Right forelimb (tissue), 1 donor: Measurements from ENCODE around the gene RFX1.

ENCODE experiments used
- DNase-seq: peaks from one replicate; pipeline ENCODE4 v3.0.0-alpha.2; 2018

Gene RFX1

DNA sequence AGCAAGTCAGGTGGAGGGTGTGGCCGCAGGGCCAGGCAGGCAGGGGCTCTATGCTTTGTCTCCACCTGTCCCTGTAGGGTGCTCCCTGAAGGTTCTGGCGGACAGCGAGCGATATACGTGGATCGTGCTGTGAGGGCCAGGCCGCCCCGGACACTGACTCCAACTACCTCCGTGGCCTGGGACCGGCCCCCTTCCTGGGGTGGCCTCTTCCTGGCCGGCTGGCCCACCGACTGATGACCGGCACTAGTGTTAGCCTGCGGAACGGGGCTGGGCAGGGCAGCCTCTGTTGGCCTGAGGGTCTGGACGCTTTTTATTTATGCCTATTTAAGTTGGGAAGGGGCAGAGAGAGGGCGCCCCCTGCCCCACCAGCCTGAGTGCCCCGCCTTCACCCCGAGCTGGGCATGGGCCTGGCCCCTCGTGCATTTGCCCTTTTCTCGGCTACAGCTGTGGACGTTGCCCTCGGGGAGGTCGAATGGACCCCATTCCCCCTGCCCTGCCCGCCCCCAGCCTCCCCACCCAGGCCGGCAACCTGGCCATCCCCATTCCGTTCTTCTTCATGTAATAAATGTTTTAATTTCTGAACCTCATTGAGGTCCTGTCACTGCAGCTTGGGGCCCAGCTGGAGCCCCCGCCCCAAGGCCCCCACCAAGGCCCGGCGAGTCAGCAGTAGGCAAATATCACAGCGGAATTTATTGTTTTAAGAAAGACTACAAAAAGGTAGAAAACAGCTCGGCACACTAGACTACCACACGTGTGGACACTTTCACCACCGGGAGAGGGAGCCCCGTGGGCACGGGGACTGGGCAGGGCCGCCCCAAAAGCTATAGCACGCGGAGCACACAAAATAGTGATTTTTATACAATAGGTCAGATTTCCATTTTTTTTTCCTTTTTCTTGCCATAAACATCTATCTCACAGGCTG lies 45.0 kb downstream of the RFX1 start:
- no peak for DNase-seq

DNA sequence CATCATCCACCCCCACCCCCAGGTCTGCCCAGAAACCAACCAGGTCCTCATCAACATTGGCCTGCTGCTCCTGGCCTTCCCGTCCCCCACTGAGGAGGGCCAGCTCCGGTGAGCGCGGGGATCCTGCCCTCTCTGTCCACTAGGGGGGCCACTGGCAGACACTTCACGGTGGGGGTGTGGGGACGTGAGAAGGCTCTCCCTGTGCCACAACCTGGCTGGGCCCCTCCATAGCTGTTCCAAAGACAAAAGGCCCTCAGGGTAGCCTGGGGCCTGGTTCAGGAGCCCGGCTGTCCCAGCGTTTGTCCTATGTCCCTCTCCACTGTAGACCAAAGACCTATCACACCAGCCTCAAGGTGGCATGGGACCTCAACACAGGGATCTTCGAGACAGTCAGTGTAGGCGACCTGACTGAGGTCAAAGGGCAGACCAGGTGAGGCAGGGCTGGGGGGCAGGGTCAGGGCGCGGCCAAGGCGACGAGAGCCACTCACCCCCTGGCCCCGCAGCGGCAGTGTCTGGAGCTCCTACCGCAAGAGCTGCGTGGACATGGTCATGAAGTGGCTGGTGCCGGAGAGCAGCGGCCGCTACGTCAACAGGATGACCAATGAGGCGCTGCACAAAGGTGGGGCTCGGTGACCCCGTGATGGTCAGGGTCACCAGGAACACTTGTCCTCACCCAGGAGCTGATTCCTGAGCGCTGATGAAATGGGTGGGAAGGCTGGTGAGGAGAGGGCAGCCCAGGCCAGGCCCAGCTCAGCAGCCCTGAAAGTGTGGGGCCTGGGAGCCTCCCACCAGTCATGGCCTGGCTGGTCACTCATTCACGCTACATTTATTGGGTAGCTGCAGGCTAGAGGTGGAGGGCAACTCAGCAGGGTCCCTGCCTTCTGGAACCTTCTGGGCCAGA lies 45.9 kb downstream of the RFX1 start:
- no peak for DNase-seq

GRCh38 chr19:13959141-13959961 lies 46.8 kb downstream of the RFX1 start:
- DNase-seq = no peak

GRCh38 chr19:13958043-13958442 lies 48.1 kb downstream of the RFX1 start:
- DNase-seq = no peak

- DNase-seq = no peak
Observed at GRCh38 chr19:13957051-13957450, 49.1 kb downstream of the RFX1 start.

- no peak for DNase-seq
Observed at GRCh38 chr19:13956365-13956744, 49.8 kb downstream of the RFX1 start.

DNA sequence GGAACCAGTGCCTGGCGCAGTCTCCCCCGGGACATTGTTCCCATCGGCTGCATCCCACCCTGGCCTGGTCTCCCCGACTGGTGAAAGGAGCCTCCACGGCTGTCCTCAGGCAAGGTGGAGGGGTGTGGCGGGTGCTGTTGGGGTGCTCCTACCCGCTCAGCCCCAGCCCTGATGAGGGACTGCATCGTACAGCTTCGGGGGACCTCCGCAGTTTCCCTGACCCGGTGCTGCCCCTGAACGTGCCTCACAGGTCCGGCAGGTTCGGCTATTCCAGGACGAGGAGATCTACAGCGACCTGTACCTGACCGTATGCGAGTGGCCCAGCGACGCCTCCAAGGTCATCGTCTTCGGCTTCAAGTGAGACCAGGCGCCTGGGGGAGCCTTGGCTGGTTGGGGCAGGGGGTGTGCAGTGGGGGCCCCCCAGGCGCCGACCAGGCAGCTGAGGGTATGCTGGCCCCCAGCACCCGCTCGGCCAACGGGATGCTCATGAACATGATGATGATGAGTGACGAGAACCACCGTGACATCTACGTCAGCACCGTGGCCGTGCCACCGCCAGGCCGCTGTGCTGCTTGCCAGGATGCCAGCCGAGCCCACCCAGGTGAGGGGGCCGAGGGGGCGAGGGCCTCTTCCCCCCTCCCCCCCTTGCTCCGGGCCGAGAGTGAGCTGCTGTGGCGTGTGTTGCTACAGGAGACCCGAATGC lies 50.3 kb downstream of the RFX1 start:
- DNase-seq = no peak

GRCh38 chr19:13954185-13954584 lies 51.9 kb downstream of the RFX1 start:
- no peak for DNase-seq

DNA sequence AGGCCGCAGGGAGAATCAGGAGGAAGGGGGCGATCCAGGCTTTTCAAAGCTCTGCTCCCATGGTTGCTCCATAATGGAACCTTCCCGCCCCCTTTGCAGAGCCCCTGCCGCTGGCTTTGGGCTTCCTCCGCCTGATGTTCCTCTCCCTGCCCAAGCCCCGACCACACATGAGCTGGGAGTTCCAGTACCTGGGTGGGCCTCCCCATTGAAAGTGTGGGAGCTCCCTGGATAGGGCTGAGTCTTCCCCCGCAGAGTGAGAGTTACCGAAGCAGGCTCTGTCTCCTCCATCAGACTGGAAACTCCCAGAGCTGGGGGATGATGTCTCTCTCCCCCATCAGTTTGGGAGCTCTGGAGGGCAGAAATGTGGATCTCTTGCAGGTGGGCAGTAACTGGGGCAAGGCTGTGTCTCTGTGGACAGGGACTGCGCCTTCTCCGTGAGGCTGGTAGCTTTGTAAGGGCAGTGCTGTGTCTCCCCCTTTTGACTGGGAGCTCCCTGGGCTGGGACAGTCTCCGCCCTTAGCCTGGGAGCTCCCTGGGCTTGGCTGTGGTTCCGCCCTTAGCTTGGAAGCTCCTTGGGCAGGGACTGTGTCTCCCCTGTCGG lies 53.1 kb downstream of the RFX1 start:
- DNase-seq = no peak

GRCh38 chr19:13952154-13952930 lies 53.8 kb downstream of the RFX1 start, which contains the start of gene DCAF15:
Gene DCAF15 (plus strand): TSS chr19:13952509. CDS start chr19:13952513, 4 bp downstream.
- peak; percentile 99 for DNase-seq

- DNase-seq = no peak
Observed at GRCh38 chr19:13951799-13952153, 54.3 kb downstream of the RFX1 start.

- DNase-seq = no peak
Observed at GRCh38 chr19:13951043-13951442, 55.1 kb downstream of the RFX1 start.

DNA sequence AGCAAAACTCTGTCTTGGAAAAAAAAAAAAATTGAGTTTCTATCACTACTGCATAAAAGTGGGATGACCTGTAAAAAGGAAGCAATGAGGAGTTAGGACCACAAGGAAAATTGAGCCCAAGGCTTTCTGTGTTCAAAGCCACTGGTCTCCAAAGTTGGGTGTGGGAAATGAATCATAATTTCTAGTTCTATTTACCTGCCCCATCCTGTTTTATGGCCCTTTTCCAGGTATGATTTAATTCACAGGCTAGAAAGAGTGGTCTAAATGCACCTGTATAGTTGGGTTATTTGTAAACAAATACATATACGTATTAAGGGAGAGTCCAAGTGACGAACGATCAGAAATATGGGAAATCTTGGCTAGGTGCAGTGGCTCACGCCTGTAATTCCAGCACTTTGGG lies 59.7 kb downstream of the RFX1 start:
- no peak for DNase-seq

DNA sequence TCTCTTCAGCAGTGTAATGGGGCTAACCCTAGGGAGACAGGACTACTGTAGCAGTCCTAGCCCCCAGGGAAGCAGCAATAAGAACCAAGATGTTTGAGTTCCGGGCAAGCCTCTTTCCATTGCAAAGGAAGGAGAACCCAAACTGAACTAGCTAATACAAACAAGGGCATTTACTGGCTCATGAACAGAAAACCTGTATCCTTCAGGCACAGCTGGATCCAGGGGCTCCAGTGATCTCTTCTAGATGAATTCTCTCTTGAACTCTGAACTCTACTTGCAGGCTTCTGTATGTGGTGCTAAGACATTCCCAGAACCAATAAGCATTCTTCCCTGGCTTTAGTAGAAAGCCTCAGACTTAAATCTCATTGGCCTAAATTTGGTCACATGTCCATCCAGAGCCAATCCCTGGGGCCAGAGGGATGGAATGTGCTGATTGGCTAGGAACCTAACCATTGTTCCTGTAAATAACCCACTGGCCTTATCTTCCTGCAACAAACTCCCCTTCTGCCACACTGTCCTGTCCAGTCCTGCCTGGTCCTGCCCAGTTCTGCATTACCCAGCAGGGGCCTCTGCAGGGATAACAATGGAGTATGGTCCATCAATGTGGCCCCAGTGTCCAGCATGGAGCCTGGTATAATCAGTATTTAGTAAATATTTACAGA lies 64.0 kb downstream of the RFX1 start:
- DNase-seq = no peak

GRCh38 chr19:13938301-13939064 lies 67.6 kb downstream of the RFX1 start, which contains the start of gene PODNL1:
Gene PODNL1 (minus strand): TSS chr19:13938417. CDS start chr19:13938181, 236 bp downstream.
- DNase-seq = peak; percentile 72

- no peak for DNase-seq
Observed at GRCh38 chr19:13937479-13938300, 68.4 kb downstream of the RFX1 start.

- no peak for DNase-seq
Observed at GRCh38 chr19:13935765-13936510, 70.2 kb downstream of the RFX1 start.

DNA sequence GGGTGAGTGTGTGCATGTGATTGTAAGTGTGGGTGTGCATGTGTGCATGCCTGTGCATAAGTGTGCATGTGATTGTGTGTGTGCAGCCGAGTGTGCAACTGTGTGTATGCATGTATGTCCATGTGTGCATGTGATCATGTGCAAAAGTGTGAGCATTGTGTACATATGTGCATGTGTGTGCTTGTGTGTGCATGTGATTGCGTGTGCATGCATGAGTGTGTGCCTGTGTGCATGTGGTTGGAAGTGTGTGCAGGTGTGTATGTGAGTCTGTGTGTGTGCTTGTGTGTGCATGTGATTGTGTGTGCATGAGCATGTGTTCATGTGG lies 71.4 kb downstream of the RFX1 start:
- no peak for DNase-seq
